ENCODE results near the gene CEACAM8. TPM values are rescaled to one million over a fixed set of nuclear protein-coding genes. Genes with fewer than 3 reads are reported as not detected.

Gene CEACAM8
- total and polyA plus RNA-seq, 3 donors from 2014 or later: 0.16 TPM; not detected in 2

- Histone ChIP-seq H3K36me3 (ENCODE audit: low read depth, missing control alignments) (no peaks in the 10 kb centered on the region), H3K27ac (no peak overlapping the region), H3K4me3 (no peak overlapping the region), H3K27me3 (no peaks in the 10 kb centered on the region), H3K4me1 (no peaks in the 10 kb centered on the region), H3K9me3 (no peaks in the 10 kb centered on the region)
- WGBS, 2 donors: 66 to 69% methylated on average over 2 of the region's 2 CpGs
- no peak for DNase-seq
- TF ChIP-seq POLR2A (IDR thresholded peaks at IDR 0.05): no peak
- intact Hi-C loops (cut with DNase I; ENCODE audit: low total_unique reads): no loop called here
These were observed 23.6 kb downstream of the CEACAM8 start for GRCh38 chr19:42571116-42571515.

DNA sequence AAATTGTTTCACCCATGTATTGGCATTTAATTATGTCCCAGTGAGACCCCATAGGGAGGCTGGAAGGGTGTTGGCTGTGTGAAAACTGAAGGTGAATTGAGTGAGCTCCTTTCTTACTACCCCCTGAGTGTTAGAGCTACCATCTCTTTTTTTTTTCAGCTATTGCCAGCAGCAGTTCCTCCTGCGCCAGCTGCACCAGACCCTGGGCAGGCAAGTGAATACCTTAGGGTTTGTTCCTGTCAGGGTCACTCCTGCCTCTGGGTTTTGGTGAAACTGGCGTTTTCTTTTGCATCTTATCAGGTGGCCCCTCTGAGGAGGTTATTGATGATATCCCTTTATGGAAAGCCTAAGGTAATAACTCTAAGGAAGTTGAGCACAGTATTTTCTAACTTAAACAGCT, 25.5 kb downstream of the CEACAM8 start:
- H3K27me3 ChIP-seq: no peaks in the 10 kb centered on the region
- H3K27ac ChIP-seq: no peak overlapping the region
- no peak for TF ChIP-seq CTCF (IDR thresholded peaks at IDR 0.05)
- TF ChIP-seq POLR2A (IDR thresholded peaks at IDR 0.05): no peak
- WGBS, 2 donors: 76 to 81% methylated on average over 2 of the region's 2 CpGs
- intact Hi-C loops (cut with DNase I; ENCODE audit: low total_unique reads): no loop called here
- H3K4me3 ChIP-seq: no peak overlapping the region
- H3K4me1 ChIP-seq: no peaks in the 10 kb centered on the region
- H3K36me3 ChIP-seq (ENCODE audit: low read depth, missing control alignments): no peaks in the 10 kb centered on the region
- no peak for DNase-seq
- H3K9me3 ChIP-seq: no peaks in the 10 kb centered on the region

DNA sequence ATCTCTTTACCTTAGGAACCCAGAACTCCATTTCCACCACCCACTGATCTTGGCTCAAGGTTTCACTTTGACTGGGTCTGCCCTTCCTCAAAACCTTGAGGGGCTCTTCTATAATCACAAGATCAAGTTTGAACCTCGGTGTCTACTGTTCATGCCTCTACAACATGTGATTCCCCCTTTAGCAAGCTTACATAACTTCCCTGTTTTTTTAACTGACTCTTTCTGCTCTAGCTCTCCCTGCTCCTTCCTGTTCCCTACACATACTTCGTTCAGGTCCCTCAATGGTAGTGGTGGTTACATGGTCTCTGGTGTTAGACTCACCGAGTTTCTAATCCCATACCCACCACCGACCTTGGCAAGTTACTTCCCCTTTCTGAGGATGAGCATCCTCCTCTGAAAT, 26.7 kb downstream of the CEACAM8 start:
- Histone ChIP-seq H3K27ac (no peak overlapping the region), H3K9me3 (no peaks in the 10 kb centered on the region), H3K4me3 (no peak overlapping the region), H3K4me1 (no peaks in the 10 kb centered on the region), H3K27me3 (no peaks in the 10 kb centered on the region), H3K36me3 (ENCODE audit: low read depth, missing control alignments) (no peaks in the 10 kb centered on the region)
- 68 to 73% methylated on average over 4 of the region's 4 CpGs for WGBS, 2 donors
- no peak for TF ChIP-seq CTCF (IDR thresholded peaks at IDR 0.05)
- no peak for TF ChIP-seq POLR2A (IDR thresholded peaks at IDR 0.05)
- intact Hi-C loops (cut with DNase I; ENCODE audit: low total_unique reads): no loop called here
- DNase-seq: no peak

DNA sequence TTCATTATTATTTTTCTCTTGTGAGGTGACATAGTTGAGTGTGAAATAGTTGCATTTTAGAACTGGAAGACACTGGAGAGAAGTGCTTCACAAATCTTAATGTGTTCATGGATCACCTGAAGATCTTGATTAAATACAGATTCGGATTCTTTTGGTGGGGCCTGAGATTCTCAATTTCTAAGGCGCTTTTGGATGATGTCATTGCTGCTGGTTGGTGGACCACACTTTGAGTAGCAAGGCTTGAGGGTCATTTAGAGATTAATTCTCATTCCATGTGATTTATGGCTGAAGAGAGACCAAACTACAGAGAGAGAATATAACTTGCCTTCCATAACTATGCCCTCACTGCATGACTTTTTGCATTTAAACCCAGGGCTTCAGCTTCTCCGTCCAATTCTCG, 27.2 kb downstream of the CEACAM8 start:
- Histone ChIP-seq H3K9me3 (no peaks in the 10 kb centered on the region), H3K4me3 (no peak overlapping the region), H3K36me3 (ENCODE audit: low read depth, missing control alignments) (no peaks in the 10 kb centered on the region), H3K27ac (no peak overlapping the region), H3K27me3 (no peaks in the 10 kb centered on the region), H3K4me1 (no peaks in the 10 kb centered on the region)
- intact Hi-C loops (cut with DNase I; ENCODE audit: low total_unique reads): no loop called here
- TF ChIP-seq CTCF (IDR thresholded peaks at IDR 0.05) (no peak), POLR2A (IDR thresholded peaks at IDR 0.05) (no peak)
- WGBS, 2 donors: 54 to 79% methylated on average over 4 of the region's 4 CpGs
- no peak for DNase-seq

DNA sequence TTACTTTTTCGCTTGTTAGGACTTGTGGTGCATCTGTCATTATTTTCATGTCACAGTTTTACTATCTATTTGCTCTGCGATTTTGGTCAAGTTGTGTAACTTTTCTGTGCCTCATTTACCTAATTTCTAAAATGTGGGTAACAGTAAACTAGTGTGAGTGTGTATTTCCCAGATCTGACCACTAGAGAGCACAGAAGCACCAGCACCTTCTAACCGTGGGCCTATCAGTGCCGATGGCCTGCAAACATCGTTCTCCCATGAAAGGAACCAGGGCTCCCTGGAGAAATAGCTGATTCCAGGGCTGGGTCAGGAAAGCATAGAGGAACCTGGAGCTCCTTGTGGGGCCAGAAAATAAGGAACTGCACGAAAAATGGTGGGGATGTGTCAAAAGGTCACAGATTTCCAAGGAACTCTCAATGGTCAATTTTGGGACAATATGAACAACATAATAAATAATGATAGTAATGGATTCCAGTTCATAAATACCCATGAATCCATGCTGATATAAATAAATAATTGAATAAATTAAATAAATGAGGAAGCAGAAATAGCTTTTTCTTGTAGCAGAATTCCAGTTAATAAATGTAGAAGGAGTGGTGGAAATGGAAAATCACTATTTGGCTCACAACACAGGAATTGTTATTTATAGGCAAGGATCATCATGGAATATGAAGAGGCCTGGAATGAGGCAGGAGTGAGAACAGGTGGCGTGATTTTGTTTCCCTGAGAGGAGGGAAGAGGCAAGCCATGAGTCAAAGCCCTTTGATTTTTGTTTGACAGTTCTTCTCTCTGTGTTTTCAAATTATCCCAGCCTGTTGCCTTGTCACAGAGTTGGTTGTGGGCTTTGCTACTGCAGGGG, 31.1 kb downstream of the CEACAM8 start:
- no peak for TF ChIP-seq POLR2A (IDR thresholded peaks at IDR 0.05)
- TF ChIP-seq CTCF (IDR thresholded peaks at IDR 0.05): peak in 2 of 3 experiments; percentile 42 to 51
- H3K4me3 ChIP-seq: no peak overlapping the region
- peak; percentile 42 for DNase-seq
- no peak overlapping the region for H3K27ac ChIP-seq
- WGBS, 2 donors: 40% methylated on average over 7 of the region's 7 CpGs
- intact Hi-C loops (cut with DNase I; ENCODE audit: low total_unique reads): no loop called here
- no peaks in the 10 kb centered on the region for H3K4me1 ChIP-seq
- H3K36me3 ChIP-seq (ENCODE audit: low read depth, missing control alignments): no peaks in the 10 kb centered on the region
- no peaks in the 10 kb centered on the region for H3K27me3 ChIP-seq
- no peaks in the 10 kb centered on the region for H3K9me3 ChIP-seq

Measured in testis (tissue), 3 donors.